NCI-H446 treated with DMSO at 0.1 percent for 48 hours (cell line): ENCODE results near the gene PDIA6.
"Not testable (repeated sequence)": the region's sequence is repeated elsewhere in the genome, so short reads cannot be mapped to it uniquely, and the experiment has no call there.

Experiments used
- DNase-seq: peaks from one replicate; lab custom pipeline; 2025; lab: John Stamatoyannopoulos, UW

The PDIA6 gene

GRCh38 chr2:10833021-10833420, 20.4 kb upstream of the PDIA6 start:
- no peak for DNase-seq

DNA sequence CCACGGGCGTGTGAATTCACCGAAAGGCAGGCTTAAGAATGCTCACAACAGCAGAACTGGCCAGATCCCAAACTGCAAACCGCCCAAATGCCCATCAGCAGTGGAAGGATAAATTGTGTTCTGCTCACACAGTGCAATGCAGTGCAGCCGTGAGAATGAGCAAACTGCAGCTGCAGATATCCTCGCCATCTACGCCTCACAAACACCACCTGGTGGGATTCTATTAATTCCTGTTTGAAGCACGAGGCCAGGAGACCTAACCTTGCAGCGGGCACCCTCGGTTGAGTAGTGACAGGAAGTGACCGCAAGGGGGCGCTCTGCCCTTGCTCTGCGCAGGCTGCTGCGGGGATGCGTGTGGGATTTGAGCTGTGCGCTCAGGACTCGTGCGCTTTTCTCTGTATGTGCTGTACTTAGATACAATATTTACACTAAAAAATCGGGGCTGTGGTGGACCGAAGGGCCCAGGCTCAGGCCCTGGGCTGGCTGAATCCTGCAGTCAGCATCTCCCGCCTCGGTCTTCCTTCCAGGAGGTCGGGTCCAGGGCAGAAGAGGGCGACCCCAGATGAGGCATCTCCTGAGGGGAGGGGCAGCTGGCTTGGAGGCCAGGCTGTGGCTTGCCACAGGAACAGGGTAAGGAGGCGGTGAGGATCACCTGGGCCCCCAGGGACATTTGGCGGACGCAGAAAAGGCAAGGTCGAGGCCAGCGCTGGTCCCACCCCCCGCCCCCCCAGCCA, 19.8 kb upstream of the PDIA6 start:
- peak; percentile 34 for DNase-seq

GRCh38 chr2:10831400-10831985, 18.9 kb upstream of the PDIA6 start:
- no peak for DNase-seq

DNA sequence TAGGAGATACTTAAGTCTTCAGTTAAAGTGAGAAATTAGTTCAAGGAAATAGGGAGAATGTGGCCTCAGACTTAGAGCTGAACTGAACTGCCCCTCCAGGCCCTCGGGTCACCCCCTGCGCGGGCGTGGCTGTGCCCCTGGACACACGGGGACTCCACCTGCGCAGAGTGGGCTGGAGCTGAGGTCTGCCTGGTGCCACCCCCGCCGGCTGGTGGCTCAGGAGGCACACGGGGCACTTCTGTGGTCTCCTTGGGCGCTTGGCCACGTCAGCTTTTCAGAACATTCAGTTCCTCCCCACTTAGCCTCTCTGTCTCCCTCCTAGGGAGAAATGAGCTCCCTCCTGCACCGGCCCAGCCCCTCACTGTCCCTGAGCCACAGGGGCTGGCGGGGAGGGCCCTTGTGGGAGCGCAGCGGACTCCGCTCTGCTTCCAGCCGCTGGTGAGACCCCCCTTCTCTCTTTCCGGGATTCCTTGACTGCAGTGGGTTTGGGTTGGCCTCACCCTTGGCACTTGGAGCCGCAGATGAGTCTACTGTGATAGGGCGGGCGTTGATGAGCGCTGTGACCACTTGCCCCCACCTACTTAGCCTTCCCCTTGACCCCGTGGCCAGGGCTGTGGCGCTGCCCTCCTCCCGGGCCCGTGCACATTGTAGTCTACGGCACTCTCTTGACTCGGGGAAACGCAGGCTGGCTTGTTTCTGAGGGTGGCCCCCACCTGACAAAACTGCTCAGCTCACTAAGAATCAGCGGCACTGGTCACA, 18.2 kb upstream of the PDIA6 start:
- no peak for DNase-seq

DNA sequence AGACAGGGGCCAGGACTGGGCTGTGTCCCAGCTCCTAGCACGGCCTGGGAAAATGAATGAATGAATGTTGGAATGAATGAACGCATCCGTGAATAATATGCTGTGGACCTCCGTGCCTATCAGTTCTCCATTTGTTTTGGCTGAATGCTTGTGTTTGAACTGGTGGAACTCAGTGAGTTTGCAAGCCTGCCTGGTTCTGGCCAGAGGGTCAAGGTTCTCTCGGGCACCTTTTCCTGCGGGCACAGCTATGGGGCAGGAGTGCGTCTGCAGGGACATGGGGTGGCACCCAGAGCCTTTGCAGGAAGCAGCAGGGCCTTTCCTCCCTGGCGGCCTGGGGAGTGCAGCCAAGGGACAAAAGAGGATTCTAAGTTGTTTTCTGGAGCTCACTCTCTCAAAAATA, 17.6 kb upstream of the PDIA6 start:
- DNase-seq: no peak

DNA sequence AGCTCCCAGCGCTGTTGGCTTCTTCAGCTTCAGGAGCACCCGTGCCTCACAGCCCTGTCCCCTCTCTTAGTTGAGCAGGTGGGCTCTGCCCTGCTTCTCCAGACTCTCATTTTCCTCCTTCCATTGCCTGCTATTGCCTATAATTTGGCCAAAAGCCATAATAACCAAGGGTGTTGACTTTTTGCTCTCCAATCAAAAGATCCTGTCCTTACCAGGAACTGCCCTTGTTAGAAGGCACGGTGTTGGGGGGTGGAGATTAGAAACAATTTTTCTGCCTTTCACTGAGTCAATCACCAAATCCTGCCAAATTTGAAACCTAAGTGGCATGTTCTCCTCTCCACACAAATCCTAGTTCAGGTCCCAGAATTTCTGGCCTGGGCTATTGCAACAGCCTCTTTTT, 16.7 kb upstream of the PDIA6 start:
- no peak for DNase-seq

- DNase-seq: no peak
Observed at GRCh38 chr2:10828346-10828745, 15.8 kb upstream of the PDIA6 start.

GRCh38 chr2:10826625-10827024, 14.0 kb upstream of the PDIA6 start:
- DNase-seq: no peak

GRCh38 chr2:10826026-10826425, 13.4 kb upstream of the PDIA6 start:
- DNase-seq: no peak

GRCh38 chr2:10824191-10824590, 11.6 kb upstream of the PDIA6 start:
- no peak for DNase-seq

DNA sequence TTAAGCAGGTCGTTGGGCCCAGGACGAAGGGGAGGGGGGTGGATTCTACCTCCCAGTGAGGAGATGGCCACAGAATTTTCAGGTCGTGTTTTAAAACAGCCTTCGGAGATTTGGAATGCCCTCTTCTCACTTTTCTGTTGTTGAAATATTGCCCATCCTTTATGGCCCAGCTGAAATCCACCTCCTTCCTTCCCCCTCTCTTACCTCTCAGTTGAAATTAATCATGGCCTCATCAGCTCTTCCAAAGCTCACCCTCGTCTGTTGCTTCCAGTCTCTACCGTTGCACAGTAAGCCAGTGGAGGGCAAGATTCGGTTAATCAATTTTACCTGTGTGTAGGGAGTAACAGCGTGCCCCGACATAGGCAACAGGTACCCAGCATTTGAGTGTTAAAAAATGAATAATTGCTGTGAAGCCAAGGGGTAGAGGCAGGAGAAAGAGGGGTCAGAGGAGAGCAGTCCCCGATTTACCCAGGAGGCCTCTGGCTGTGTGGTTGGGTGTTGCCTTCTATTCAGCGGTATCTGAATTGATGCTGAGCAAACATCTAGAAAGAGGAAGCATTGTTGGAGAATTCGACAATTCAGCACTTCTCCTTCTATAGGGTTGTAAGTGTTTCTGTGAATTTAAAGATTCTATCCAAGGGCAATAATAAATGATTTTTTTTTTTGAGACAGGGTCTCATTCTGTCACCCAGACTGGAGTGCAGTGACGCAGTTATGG, 8.6 kb upstream of the PDIA6 start:
- no peak for DNase-seq

GRCh38 chr2:10820562-10820961, 8.0 kb upstream of the PDIA6 start:
- no peak for DNase-seq

DNA sequence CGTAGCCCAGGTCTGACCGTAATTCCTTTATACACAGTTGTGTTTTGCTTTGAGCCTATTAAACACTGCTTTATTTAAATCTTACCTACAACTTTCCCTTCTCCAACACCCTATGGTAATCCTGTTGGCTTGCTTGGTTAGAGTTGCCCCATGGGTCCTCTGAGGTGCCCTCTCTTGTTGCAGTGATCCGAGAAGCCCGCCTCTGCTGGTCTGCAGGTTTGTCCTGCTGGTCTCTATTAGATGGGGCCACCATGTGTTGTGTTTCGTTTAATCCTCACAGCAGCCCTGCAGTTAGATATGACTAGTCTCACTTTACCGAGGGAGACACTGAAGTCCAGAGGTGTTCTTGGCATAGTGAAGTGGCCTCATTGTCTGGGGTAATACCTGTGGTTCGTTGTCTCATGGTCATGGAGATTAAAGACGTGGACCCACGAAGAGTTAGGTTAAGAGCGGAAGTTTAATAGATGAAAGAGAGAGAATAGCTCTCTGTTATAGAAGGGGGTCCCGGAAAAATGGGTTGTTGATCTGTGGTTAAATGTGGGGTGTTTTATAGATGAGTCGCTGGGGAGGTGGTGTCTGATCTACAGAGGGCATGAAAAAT, 7.2 kb upstream of the PDIA6 start:
- DNase-seq: no peak

DNA sequence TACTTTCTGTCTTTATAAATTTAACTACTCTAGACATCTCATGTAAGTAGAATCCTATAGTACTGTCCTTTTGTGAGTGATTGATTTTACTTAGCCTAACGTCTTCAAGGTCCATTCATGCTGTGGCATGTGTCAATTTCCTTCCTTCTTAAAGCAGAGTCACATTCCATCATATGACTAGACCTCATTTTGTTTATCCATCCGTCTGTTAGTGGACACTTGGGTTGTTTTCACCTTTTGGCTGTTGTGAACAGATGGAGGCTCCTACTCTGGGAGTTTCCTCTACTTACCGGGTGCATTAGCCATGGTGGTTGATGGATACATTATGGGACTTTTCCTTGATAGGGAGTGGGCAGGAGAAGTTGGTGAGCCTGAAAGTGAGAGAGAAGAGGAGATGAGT, 6.4 kb upstream of the PDIA6 start:
- DNase-seq: no peak

DNA sequence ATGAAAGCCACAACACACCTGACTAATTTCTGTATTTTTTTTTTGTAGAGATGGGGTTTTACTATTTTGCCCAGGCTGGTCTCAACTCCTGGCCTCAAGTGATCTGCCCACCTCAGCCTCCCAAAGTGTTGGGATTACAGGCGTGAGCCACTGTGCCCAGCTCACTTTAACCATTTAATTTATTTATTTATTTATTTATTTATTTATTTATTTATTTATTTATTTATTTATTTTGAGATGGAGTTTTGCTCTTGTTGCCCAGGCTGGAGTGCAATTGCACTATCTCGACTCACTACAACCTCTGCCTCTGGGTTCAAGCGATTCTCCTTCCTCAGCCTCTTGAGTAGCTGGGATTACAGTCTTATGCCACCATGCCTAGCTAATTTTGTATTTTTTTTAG, 5.7 kb upstream of the PDIA6 start:
- DNase-seq: not testable (repeated sequence)

- no peak for DNase-seq
Observed at GRCh38 chr2:10817413-10817812, 4.8 kb upstream of the PDIA6 start.

GRCh38 chr2:10814571-10815331, 2.2 kb upstream of the PDIA6 start:
- no peak for DNase-seq

- no peak for DNase-seq
Observed at GRCh38 chr2:10814142-10814541, 1.6 kb upstream of the PDIA6 start.

DNA sequence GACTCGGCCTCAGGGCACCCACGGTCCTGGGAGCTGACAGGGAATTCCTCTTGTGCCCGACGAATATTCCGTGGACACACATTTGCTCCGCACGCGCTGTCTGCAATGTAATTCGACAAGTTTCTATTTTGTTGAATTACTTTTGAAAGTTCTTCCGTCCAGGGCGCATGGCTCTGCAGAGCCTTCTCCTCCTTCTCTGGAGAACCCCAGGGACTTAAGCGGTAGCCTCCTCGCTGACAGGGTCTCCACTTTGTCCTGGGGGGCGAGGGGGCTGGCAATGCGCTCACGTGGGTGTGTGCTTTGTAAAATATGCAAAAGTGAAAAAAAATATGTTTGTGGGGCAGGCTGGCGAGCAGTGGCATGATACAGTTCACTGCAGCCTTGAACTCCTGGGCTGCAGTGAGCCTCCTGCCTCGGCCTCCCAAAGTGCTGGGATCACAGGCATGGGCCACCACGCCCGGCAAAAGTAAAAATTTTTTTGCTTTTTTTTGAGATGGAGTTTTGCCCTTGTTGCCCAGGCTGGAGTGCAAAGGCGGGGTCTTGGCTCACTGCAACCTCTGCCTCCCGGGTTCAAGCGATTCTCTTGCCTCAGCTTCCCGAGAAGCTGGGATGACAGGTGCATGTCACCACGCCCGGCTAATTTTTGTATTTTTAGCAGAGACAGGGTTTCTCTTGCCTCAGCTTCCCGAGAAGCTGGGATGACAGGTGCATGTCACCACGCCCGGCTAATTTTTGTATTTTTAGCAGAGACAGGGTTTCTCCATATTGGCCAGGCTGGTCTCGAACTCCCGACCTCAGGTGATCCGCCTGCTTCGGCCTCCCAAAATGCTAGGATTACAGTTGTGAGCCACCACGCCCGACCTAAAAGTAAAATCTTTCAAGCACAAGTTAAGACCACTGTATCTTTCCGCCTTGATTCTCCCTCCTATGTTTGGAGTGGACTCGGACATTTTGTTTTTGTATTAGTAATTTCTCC, 866 bp upstream of the PDIA6 start:
- DNase-seq: not testable (repeated sequence)

- no peak for DNase-seq
Observed at GRCh38 chr2:10811517-10811916, 1.1 kb downstream of the PDIA6 start.
